SH-SY5Y (cell line): ENCODE results near the gene NMRK2.

Experiments used
- GATA2 ChIP-seq: IDR thresholded peaks from 2 replicates; pipeline ENCODE4 v1.6.1; 2011; ENCODE audit warnings: mild to moderate bottlenecking, low read depth, low read length
- GATA3 ChIP-seq: IDR thresholded peaks from 2 replicates; pipeline ENCODE4 v1.6.1; 2011; ENCODE audit warnings: low read depth, mild to moderate bottlenecking, low read length, moderate library complexity

NMRK2 gene

GRCh38 chr19:3916033-3916432 lies 16.8 kb upstream of the NMRK2 start:
- no peak for TF ChIP-seq GATA3
- TF ChIP-seq GATA2, result no peak

DNA sequence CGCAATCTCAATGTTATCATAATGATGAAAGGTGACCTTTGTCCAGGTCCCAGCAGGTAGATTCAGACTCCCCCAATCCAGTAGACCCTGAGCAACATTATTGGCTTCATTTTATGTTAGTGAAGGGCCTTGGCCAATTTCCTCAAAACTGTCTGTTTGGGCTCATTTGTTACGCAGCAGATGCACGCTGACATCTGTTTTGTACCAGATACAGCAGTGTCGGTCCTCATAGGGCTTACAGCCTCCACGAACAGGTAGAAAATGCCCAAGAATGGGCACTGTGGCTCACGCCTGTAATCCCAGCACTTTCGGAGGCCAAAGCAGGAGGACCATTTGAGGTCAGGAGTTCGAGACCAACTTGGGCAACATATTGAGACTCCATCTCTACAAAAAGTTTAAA lies 13.1 kb upstream of the NMRK2 start:
- TF ChIP-seq GATA3 (no peak), GATA2 (no peak)

GRCh38 chr19:3923096-3923758 lies 9.6 kb upstream of the NMRK2 start:
- no peak for TF ChIP-seq GATA3
- no peak for TF ChIP-seq GATA2

GRCh38 chr19:3923912-3924311 lies 9.0 kb upstream of the NMRK2 start:
- no peak for TF ChIP-seq GATA2
- no peak for TF ChIP-seq GATA3

DNA sequence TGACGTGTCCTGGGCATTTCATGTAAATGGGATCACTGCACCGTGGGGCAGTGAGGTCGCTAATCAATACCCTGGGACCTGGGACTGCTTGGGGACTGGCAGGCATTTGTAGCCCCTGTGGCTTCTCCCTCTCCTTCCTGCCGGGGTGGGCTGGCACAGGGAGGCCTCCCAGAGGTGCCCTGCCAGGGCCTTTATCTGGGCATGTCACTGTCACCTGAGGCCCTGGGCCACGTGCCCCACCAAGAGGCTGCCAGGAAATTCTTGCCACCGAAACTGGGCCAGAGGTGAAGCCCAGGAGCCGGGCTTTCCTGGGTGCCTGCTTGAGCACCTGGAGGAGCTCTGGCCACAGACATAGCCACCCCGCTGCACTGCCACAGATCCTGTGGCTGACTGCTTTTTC lies 1.8 kb upstream of the NMRK2 start:
- no peak for TF ChIP-seq GATA2

GRCh38 chr19:3936506-3937442 lies 3.9 kb downstream of the NMRK2 start:
- TF ChIP-seq GATA3, result no peak
- no peak for TF ChIP-seq GATA2

DNA sequence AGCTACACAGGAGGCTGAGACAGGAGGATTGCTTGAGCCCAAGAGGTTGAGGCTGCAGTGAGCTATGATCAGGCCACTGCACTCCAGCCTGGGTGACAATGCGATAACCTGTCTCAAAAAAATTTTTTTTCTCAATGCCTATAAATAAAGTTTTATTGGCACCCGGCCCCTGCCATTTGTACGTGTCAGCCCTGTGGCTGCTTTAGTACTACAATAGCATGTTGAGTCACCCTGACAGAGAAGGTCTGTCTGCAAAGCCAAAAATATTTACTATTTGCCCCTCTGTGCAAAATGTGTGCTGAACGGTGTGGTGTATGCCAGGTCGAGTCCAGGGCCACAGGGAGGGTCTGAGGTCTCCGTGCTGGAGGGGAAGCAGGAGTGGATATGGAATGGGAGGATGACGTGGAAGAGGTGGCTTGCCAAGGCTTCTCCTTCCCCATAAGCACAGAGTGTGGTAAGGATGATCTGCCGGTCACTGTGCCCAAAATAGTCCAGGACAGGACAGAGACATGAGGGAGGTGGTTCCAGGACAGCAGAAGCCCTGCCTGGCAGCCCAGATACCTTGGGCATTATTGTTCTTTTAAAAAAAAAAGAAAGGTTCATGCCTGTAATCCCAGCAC lies 10.0 kb downstream of the NMRK2 start:
- TF ChIP-seq GATA2 (no peak), GATA3 (no peak)

DNA sequence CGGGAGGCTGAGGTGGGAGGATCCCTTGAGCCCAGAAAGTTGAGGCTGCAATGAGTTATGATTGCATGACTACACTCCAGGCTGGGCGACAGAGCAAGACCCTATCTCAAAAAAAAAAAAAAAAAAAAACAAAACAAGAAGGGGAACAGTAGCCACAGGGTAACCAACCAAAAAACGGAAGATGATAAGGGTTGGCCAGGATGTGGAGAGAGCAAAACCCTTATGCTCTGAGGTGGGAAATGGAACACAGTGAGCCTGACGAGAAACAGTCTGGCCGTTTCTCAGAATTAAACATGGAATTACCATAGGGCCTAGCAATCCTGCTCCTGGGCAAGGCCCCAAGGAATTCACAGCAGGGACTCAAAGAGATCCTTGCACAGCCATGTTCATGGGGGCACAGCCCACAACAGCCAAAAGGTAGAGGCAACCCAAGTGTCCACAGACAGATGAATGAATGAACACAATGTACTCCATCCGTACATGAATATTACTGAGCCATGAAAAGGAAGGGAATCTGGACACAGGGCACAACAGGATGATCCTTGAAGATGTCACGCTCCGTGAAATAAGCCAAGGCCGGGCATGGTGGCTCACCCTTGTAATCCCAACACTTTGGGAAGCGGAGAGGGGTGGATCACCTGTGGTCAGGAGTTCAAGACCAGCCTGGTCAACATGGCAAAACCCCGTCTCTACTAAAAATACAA lies 11.3 kb downstream of the NMRK2 start:
- TF ChIP-seq GATA3 (no peak), GATA2 (no peak)

DNA sequence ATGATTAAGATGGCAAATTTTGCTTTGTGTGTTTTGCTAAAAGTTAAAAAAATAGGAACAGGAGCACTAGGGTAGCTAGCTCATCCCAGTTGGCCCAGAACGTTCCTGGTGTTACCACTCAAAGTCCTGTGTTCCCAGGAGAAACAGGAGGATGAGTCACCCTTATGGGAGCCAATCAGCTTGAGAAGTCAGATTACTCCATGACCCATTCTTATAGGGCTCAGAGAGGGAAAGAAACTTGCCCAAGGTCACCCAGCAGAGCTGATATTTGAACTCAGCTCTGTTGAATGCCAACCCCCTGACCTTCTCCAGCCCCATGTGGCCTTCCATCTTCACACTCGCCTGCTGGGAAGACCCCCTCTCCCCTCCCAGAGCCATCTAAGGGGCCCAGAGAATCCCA lies 13.0 kb downstream of the NMRK2 start:
- TF ChIP-seq GATA3 (no peak), GATA2 (no peak)

GRCh38 chr19:3949294-3949693 lies 16.4 kb downstream of the NMRK2 start:
- TF ChIP-seq GATA2, result no peak
- no peak for TF ChIP-seq GATA3

DNA sequence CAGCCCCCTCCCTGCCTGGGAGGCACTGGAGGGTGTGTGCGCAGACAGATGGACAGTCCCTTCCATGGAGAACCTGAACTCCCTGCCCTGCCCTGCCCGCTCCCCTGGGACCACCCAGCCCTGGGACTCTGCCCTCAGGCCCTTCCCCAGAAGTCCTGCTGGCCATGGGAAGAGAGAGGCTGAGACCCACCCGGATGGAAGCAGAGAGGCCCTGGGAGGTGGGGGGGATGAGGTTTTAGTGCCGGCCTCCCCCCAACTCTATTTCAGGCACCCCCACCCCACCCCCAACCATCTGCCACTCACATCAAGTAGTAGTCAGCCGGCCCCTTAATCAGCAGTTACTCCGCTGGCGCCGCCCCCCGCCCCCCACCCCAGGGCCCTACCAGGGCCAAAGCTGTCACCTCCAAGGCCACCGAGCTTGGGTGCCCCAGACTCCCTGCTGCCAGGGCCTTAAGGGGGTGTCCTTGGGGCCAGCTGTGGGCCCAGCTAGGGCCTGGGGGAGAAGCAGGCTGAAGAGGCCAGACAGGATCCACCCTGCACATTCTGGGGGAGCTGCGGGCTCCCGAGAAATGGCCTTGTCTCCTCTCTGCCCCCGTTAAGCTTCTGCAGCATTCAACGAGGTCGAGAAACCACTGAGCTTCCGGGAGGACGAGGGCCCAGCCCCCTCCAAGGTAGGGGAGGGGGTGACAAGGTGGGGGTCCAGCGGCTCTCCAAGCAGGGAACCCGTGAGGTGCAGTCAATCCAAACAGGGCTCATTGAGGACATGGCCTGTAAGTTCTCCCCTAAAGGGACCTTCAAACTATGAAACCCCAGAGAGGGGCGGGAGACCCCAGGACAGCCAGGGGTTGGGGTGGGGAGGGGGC lies 17.4 kb downstream of the NMRK2 start:
- TF ChIP-seq GATA2, result no peak
- no peak for TF ChIP-seq GATA3

DNA sequence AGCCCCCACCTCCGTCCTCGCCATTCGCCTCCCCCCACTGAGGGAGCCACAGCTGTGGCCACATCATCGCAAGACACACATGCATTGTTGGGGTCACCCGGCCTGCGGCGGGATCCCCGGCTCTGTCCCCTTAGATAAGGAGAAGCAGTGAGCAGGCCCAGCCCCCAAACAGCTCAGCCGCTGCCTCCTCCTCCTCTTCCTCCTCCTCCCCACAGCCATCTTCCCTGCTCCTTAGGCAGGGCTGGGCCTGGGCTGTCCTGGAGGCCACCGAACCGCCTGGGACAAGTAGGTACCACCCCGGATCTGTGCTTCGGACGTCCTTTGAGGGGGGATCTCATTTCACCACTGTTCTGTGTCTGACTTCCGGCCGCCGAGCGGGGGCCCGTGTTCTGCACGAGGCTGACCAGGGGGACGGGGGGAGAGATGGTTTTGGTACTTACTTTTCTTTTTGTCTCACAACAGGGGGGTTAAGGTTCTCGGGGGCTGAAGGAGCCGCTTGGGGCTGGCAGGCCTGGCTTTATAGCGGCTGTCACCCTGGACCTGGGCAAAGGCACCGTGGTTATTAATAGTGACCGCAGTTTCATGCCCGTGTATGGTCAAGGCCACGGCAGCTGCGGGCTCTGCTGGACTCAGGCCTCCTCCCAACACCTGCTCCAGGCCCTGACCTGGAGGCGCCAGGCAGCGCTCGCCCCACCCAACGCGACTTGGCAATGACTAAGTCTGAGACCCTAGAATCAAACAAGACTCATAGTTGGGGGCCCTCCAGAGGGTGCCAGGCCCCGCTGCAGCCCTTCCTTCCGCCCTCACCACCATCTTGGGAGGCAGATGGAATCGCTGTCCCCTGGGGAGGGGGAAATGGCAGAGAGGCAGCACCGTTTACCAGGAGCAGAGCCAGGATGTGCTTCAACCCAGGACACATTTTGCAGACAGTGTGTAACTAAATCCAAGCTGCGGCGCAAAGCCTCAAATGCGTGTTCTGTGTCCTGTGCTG lies 18.3 kb downstream of the NMRK2 start:
- TF ChIP-seq GATA3 (no peak), GATA2 (no peak)
